Adrenal gland (tissue), 5 donors: ENCODE results near the gene ANKRD7.

Source experiments
- CTCF ChIP-seq, 6 experiments: fragments of 450-650 bp in 4 of 6; fragments of 200-600 bp in 2 of 6; sonication (generic) in 1 of 6; IDR thresholded peaks; 1 replicate in 5 of 6; 2 replicates in 1 of 6; pipeline versions ENCODE4 v1.5.1 to v1.8.0; 2016 to 2021; ENCODE audit warnings: antibody characterized with exemption in 6 of 6, mild to moderate bottlenecking in 2 of 6, moderate library complexity in 1 of 6
- POLR2A ChIP-seq, 2 donors: fragments of 450-650 bp; IDR thresholded peaks; one replicate each; pipeline ENCODE4 v1.6.1; 2017; ENCODE audit warnings: antibody characterized with exemption in 2 of 2, mild to moderate bottlenecking in 2 of 2, moderate library complexity in 1 of 2
- donor health status: DM: no; HTN: no; CAD: no.

- TF ChIP-seq CTCF (IDR thresholded peaks at IDR 0.05) (peak in 1 of 6 experiments; percentile 30), POLR2A (IDR thresholded peaks at IDR 0.05) (no peak)
These were observed 34.6 kb downstream of the ANKRD7 start for GRCh38 chr7:118259115-118259514.
